RWPE2 (cell line): Measurements from ENCODE around the gene ENOPH1.

Experiments used
- ATAC-seq: fragments of 200-7000 bp; cut with Tn5 transposase; 3 replicates; pipeline ENCODE4 v1.9.1; 2021; ENCODE audit warnings: low read depth
- DNase-seq: peaks from one replicate; pipeline ENCODE4 v3.0.0-alpha.2; 2020; ENCODE audit warnings: low spot score
- H3K27ac ChIP-seq: fragments of 450-650 bp; 2 replicates; pipeline ENCODE4 v1.5.1; 2017; ENCODE audit warnings: mild to moderate bottlenecking; ENCODE audit not compliant: poor library complexity, severe bottlenecking
- H3K27me3 ChIP-seq: fragments of 250-450 bp; sonication (Bioruptor Pico); 2 replicates; pipeline ENCODE4 v1.5.1; 2021; ENCODE audit warnings: mild to moderate bottlenecking, moderate library complexity; ENCODE audit not compliant: insufficient read depth, poor library complexity, severe bottlenecking
- H3K36me3 ChIP-seq: fragments of 250-450 bp; sonication (Bioruptor Pico); 2 replicates; pipeline ENCODE4 v1.5.1; 2020; ENCODE audit warnings: low read depth, mild to moderate bottlenecking, moderate library complexity
- H3K4me1 ChIP-seq: fragments of 250-450 bp; sonication (Bioruptor Pico); 2 replicates; pipeline ENCODE4 v1.5.1; 2021; ENCODE audit warnings: mild to moderate bottlenecking, moderate library complexity; ENCODE audit not compliant: insufficient read depth, poor library complexity, severe bottlenecking
- H3K4me3 ChIP-seq: fragments of 250-450 bp; sonication (Bioruptor Pico); 2 replicates; pipeline ENCODE4 v1.5.1; 2021; ENCODE audit warnings: mild to moderate bottlenecking, moderate library complexity; ENCODE audit not compliant: severe bottlenecking
- H3K9me3 ChIP-seq: fragments of 250-450 bp; sonication (Bioruptor Pico); 2 replicates; pipeline ENCODE4 v1.5.1; 2021; ENCODE audit warnings: mild to moderate bottlenecking, moderate library complexity; ENCODE audit not compliant: severe bottlenecking
- CTCF ChIP-seq: fragments of 450-650 bp; IDR thresholded peaks from one replicate; pipeline ENCODE4 v1.5.1; 2017; ENCODE audit warnings: mild to moderate bottlenecking, moderate library complexity; ENCODE audit not compliant: poor library complexity, severe bottlenecking

The ENOPH1 gene

GRCh38 chr4:82415922-82416365 is 14.4 kb upstream of the ENOPH1 start:
- DNase-seq: no peak
- no peaks in the 10 kb centered on the region for H3K9me3 ChIP-seq
- H3K4me1 ChIP-seq: no peaks in the 10 kb centered on the region
- no peak overlapping the region for H3K27ac ChIP-seq
- no peak overlapping the region for H3K4me3 ChIP-seq
- no peaks in the 10 kb centered on the region for H3K36me3 ChIP-seq
- TF ChIP-seq CTCF: no peak
- no peak for ATAC-seq
- H3K27me3 ChIP-seq: no peaks in the 10 kb centered on the region

- Histone ChIP-seq H3K27ac (no peak overlapping the region), H3K36me3 (peaks cover 22% of the 10 kb centered on the region), H3K4me3 (no peak overlapping the region), H3K9me3 (no peaks in the 10 kb centered on the region), H3K4me1 (peaks cover 8% of the 10 kb centered on the region), H3K27me3 (no peaks in the 10 kb centered on the region)
- no peak for DNase-seq
- ATAC-seq: no peak
- TF ChIP-seq CTCF: no peak
These were observed 10.9 kb upstream of the ENOPH1 start for GRCh38 chr4:82419451-82419850.

GRCh38 chr4:82421796-82422560 is 8.4 kb upstream of the ENOPH1 start:
- Histone ChIP-seq H3K27me3 (no peaks in the 10 kb centered on the region), H3K27ac (no peak overlapping the region), H3K4me3 (no peak overlapping the region), H3K4me1 (peaks cover 29% of the 10 kb centered on the region), H3K9me3 (no peaks in the 10 kb centered on the region), H3K36me3 (peaks cover 47% of the 10 kb centered on the region)
- DNase-seq: no peak
- no peak for TF ChIP-seq CTCF
- peak; percentile 40 for ATAC-seq

GRCh38 chr4:82422616-82423015 is 7.8 kb upstream of the ENOPH1 start:
- TF ChIP-seq CTCF: no peak
- no peak overlapping the region for H3K27ac ChIP-seq
- H3K36me3 ChIP-seq: peaks cover 53% of the 10 kb centered on the region
- H3K4me3 ChIP-seq: no peak overlapping the region
- H3K4me1 ChIP-seq: peaks cover 33% of the 10 kb centered on the region
- ATAC-seq (no peak), DNase-seq (no peak)
- H3K27me3 ChIP-seq: no peaks in the 10 kb centered on the region
- H3K9me3 ChIP-seq: no peaks in the 10 kb centered on the region
